ENCODE data around the gene SMAD2.

SMAD2 gene

DNA sequence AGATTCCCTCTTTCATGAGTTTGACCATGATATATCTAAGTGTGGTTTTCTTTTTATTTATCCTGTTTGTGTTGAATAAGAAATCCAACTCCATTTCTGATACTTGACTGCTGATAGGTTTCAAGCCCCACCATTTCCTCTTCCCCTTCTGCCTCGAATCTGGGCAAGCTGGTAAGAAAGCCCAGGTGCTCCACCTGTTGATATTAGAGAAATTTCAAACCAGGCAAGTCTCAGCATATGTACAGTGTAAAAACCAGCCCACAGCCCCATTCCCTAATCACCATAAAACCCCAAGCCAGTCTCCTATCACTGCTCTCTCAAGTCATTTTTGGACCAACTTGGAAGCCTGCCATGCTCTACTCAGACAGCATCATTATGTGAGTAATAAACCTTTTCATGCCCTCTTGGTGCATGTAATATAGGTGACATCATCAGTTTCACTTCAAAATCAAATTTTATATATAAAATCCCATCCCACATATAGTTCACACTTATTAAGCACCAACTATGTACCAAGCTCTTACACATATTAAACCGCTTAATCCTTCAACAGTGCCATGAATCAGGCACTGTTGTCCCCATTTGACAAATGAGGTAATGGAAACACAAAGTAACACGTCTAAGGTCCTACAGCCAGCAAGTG lies 46.6 kb downstream of the SMAD2 start:
- Histone ChIP-seq H3K4me1 (ENCODE audit: control insufficient read depth, insufficient read depth, low read length, poor library complexity, severe bottlenecking) (no peaks in the 10 kb centered on the region), H3K9me3 (ENCODE audit: control insufficient read depth, low read length) (no peaks in the 10 kb centered on the region), H3K4me3 (ENCODE audit: insufficient read depth, low read depth, low read length, poor library complexity, severe bottlenecking) (no peak overlapping the region), H3K27me3 (replicated peaks; ENCODE audit: control insufficient read depth, insufficient read depth, low read length, poor library complexity, severe bottlenecking) (no peaks in the 10 kb centered on the region), H3K36me3 (ENCODE audit: control insufficient read depth, insufficient read depth, low read length) (peaks cover 9% of the 10 kb centered on the region), H3K27ac (ENCODE audit: insufficient read depth, low read length, poor library complexity, severe bottlenecking) (no peak overlapping the region)
- DNase-seq, result no peak

DNA sequence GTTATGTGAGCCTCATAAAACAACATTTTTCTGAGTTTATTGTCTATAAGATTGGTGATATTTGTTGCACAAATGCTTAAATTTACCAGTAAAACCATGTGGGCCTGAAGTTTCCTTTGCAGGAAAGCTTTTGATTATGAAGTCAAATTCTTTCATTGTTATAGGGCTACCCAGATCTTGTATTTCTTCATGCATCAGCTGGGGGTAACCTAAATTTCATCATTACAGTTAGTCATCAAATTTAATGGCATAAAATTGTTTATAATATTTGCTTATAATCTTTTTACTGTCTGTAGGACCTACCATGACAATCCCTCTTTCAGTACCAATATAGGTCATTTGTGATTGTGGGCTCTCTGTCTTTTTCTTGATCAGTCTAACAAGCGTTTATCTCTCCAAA lies 47.8 kb downstream of the SMAD2 start:
- DNase-seq, result no peak
- Histone ChIP-seq H3K9me3 (ENCODE audit: control insufficient read depth, low read length) (no peaks in the 10 kb centered on the region), H3K27me3 (replicated peaks; ENCODE audit: control insufficient read depth, insufficient read depth, low read length, poor library complexity, severe bottlenecking) (no peaks in the 10 kb centered on the region), H3K36me3 (ENCODE audit: control insufficient read depth, insufficient read depth, low read length) (peaks cover 5% of the 10 kb centered on the region), H3K4me3 (ENCODE audit: insufficient read depth, low read depth, low read length, poor library complexity, severe bottlenecking) (no peak overlapping the region), H3K27ac (ENCODE audit: insufficient read depth, low read length, poor library complexity, severe bottlenecking) (no peak overlapping the region), H3K4me1 (ENCODE audit: control insufficient read depth, insufficient read depth, low read length, poor library complexity, severe bottlenecking) (no peaks in the 10 kb centered on the region)

DNA sequence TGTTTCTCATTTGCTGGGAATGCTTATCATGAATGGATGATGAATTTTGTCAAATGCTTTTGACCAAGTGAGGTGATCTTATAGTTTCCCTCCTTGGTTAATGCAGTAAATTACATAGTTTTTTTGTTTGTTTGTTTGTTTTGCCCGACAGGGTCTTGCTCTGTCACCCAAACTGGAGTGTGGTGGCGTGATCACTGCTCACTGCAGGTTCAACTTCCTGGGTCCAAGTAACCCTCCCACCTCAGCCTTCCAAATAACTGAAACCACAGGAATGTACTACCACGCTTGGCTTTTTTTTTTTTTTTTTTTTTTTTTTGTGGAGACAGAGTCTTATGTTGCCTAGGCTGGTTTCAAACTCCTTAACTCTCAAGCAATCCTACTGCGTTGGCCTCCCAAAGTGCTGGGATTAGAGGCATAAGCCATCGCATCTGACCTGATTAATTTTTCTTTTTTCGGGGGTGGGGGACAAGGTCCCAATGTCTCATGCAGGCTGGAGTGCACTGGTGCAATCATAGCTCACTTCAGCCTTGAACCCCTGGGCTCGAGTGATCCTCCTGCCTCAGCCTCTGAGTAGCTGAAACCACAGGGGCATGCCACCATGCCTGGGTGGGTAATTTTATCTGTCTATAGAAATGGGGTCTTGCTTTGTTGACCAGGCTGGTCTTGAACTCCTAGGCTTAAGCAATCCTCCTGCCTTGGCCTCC lies 48.6 kb downstream of the SMAD2 start:
- no peaks in the 10 kb centered on the region for H3K36me3 ChIP-seq (ENCODE audit: control insufficient read depth, insufficient read depth, low read length)
- H3K4me3 ChIP-seq (ENCODE audit: insufficient read depth, low read depth, low read length, poor library complexity, severe bottlenecking), result no peak overlapping the region
- H3K9me3 ChIP-seq (ENCODE audit: control insufficient read depth, low read length), result no peaks in the 10 kb centered on the region
- no peak for DNase-seq
- no peaks in the 10 kb centered on the region for H3K4me1 ChIP-seq (ENCODE audit: control insufficient read depth, insufficient read depth, low read length, poor library complexity, severe bottlenecking)
- no peaks in the 10 kb centered on the region for H3K27me3 ChIP-seq (replicated peaks; ENCODE audit: control insufficient read depth, insufficient read depth, low read length, poor library complexity, severe bottlenecking)
- no peak overlapping the region for H3K27ac ChIP-seq (ENCODE audit: insufficient read depth, low read length, poor library complexity, severe bottlenecking)

DNA sequence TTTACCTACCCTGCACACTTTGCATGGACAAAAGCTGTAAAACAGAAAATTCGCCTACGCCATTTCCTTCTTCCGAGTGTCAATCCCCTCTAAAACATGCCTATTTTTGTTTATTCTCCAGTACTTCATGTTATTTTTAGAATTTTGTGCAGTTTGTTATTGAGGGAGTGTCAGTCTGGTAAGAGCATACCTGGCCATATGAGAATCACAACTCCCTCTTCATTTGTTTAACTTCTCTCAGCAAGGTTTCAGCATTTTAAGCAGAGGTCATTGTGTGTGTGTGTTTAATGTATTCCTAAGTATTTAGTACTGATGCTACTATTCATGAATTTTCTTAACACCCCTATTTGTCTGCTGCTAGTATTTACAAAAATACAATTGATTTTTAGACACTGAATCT lies 49.4 kb downstream of the SMAD2 start:
- no peaks in the 10 kb centered on the region for H3K9me3 ChIP-seq (ENCODE audit: control insufficient read depth, low read length)
- no peaks in the 10 kb centered on the region for H3K27me3 ChIP-seq (replicated peaks; ENCODE audit: control insufficient read depth, insufficient read depth, low read length, poor library complexity, severe bottlenecking)
- H3K4me3 ChIP-seq (ENCODE audit: insufficient read depth, low read depth, low read length, poor library complexity, severe bottlenecking), result no peak overlapping the region
- DNase-seq, result no peak
- no peak overlapping the region for H3K27ac ChIP-seq (ENCODE audit: insufficient read depth, low read length, poor library complexity, severe bottlenecking)
- H3K4me1 ChIP-seq (ENCODE audit: control insufficient read depth, insufficient read depth, low read length, poor library complexity, severe bottlenecking), result no peaks in the 10 kb centered on the region
- no peaks in the 10 kb centered on the region for H3K36me3 ChIP-seq (ENCODE audit: control insufficient read depth, insufficient read depth, low read length)

DNA sequence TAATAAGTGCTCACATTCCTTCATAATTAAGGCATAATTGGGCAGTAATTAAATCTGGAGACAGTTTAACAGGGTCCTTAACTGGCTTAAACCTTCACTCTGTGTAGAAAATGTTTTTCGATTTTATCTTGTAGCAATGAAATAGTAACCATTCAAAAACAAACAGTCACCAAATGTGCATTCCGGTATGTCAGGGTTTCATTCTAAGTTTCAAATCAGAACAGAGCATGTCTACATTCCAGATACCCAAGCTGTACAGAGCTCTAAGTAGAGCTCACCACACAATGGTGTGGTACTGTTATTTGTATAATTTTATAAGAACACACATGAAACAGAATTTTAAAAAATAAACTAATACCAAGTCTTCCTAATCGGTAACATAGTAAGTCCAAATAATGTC lies 52.6 kb downstream of the SMAD2 start:
- no peak for DNase-seq
- no peaks in the 10 kb centered on the region for H3K36me3 ChIP-seq (ENCODE audit: control insufficient read depth, insufficient read depth, low read length)
- H3K4me3 ChIP-seq (ENCODE audit: insufficient read depth, low read depth, low read length, poor library complexity, severe bottlenecking), result no peak overlapping the region
- H3K27ac ChIP-seq (ENCODE audit: insufficient read depth, low read length, poor library complexity, severe bottlenecking), result no peak overlapping the region
- no peaks in the 10 kb centered on the region for H3K9me3 ChIP-seq (ENCODE audit: control insufficient read depth, low read length)
- H3K27me3 ChIP-seq (replicated peaks; ENCODE audit: control insufficient read depth, insufficient read depth, low read length, poor library complexity, severe bottlenecking), result no peaks in the 10 kb centered on the region
- no peaks in the 10 kb centered on the region for H3K4me1 ChIP-seq (ENCODE audit: control insufficient read depth, insufficient read depth, low read length, poor library complexity, severe bottlenecking)

DNA sequence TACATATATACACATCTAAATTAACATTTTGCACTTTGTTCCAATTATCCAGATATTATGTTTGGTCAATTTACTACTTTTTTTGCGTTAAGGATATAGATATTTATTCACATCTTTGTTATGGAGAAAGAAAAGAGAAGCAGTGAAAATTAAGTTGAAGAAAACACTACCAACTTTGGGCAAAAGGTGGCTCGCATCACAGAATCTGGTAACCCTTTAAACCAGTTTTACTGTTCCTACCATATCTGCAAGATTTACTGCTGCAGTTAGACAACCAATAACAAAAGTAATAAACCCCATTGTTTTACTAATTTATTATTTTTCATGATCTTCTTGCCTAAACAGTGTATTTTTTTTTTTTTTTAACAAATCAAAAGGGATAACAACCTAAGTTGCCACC lies 53.6 kb downstream of the SMAD2 start:
- Histone ChIP-seq H3K9me3 (ENCODE audit: control insufficient read depth, low read length) (no peaks in the 10 kb centered on the region), H3K36me3 (ENCODE audit: control insufficient read depth, insufficient read depth, low read length) (no peaks in the 10 kb centered on the region), H3K4me1 (ENCODE audit: control insufficient read depth, insufficient read depth, low read length, poor library complexity, severe bottlenecking) (no peaks in the 10 kb centered on the region), H3K27ac (ENCODE audit: insufficient read depth, low read length, poor library complexity, severe bottlenecking) (no peak overlapping the region), H3K4me3 (ENCODE audit: insufficient read depth, low read depth, low read length, poor library complexity, severe bottlenecking) (no peak overlapping the region), H3K27me3 (replicated peaks; ENCODE audit: control insufficient read depth, insufficient read depth, low read length, poor library complexity, severe bottlenecking) (no peaks in the 10 kb centered on the region)
- DNase-seq, result no peak

DNA sequence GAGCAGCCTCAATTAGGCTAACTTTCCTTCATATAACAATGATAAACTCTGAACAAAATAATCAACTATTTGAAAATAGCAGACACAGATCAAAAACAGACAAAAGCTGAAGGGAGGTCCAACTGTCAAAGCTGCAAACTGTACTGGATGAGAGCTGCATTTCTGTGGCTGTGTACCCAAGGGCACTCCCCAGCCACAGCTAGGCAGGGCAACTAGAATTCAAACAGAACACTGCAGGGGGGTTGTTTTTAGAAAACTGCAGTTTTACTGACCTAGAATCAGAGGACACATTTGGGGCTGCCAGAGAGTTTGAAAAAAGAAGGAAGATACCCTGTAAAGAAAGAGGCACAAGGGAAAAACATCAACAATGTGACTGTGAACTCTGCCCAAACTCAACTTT lies 56.8 kb downstream of the SMAD2 start:
- Histone ChIP-seq H3K4me1 (ENCODE audit: control insufficient read depth, insufficient read depth, low read length, poor library complexity, severe bottlenecking) (no peaks in the 10 kb centered on the region), H3K4me3 (ENCODE audit: insufficient read depth, low read depth, low read length, poor library complexity, severe bottlenecking) (no peak overlapping the region), H3K27ac (ENCODE audit: insufficient read depth, low read length, poor library complexity, severe bottlenecking) (no peak overlapping the region), H3K9me3 (ENCODE audit: control insufficient read depth, low read length) (no peaks in the 10 kb centered on the region), H3K36me3 (ENCODE audit: control insufficient read depth, insufficient read depth, low read length) (peaks cover 8% of the 10 kb centered on the region), H3K27me3 (replicated peaks; ENCODE audit: control insufficient read depth, insufficient read depth, low read length, poor library complexity, severe bottlenecking) (no peaks in the 10 kb centered on the region)
- no peak for DNase-seq

DNA sequence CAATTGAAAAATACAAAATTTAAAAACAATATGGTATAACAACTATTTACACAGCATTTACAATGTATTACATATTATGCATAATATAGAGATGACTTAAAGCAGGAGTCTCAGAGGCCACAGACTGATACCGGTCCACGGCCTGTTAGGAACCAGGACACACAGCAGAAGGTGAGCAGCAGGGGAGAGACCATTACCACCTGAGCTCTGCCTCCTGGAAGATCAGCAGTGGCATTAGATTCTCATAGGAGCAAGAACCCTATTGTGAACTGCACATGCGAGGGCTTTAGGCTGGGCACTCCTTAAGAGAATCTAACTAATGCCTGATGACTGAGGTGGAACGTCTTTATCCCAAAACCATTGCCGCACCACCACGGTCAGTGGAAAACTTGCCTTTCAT lies 58.0 kb downstream of the SMAD2 start:
- Histone ChIP-seq H3K27ac (ENCODE audit: insufficient read depth, low read length, poor library complexity, severe bottlenecking) (no peak overlapping the region), H3K4me3 (ENCODE audit: insufficient read depth, low read depth, low read length, poor library complexity, severe bottlenecking) (no peak overlapping the region), H3K9me3 (ENCODE audit: control insufficient read depth, low read length) (no peaks in the 10 kb centered on the region), H3K4me1 (ENCODE audit: control insufficient read depth, insufficient read depth, low read length, poor library complexity, severe bottlenecking) (no peaks in the 10 kb centered on the region), H3K27me3 (replicated peaks; ENCODE audit: control insufficient read depth, insufficient read depth, low read length, poor library complexity, severe bottlenecking) (no peaks in the 10 kb centered on the region), H3K36me3 (ENCODE audit: control insufficient read depth, insufficient read depth, low read length) (peaks cover 8% of the 10 kb centered on the region)
- no peak for DNase-seq

DNA sequence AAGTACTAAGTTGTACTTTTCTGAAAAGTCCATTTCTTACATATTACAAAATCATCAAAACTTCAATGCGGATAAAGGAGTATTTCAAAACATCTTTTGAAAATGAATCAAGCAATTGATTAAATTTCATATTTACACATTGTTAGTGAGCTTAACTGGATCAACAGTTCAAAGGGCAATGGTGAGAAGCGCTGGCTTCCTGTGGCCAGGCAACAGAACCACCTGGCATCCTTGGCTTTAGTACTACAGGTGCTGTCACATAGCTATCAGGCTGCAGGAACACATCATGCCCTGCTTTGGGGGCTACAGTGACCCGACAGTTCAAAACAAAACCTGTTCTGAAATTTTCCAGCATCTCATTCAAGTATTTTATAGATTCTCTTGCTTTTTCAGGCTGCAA lies 59.2 kb downstream of the SMAD2 start:
- H3K4me3 ChIP-seq (ENCODE audit: insufficient read depth, low read depth, low read length, poor library complexity, severe bottlenecking), result no peak overlapping the region
- H3K9me3 ChIP-seq (ENCODE audit: control insufficient read depth, low read length), result no peaks in the 10 kb centered on the region
- H3K36me3 ChIP-seq (ENCODE audit: control insufficient read depth, insufficient read depth, low read length), result peaks cover 13% of the 10 kb centered on the region
- DNase-seq, result no peak
- no peak overlapping the region for H3K27ac ChIP-seq (ENCODE audit: insufficient read depth, low read length, poor library complexity, severe bottlenecking)
- H3K4me1 ChIP-seq (ENCODE audit: control insufficient read depth, insufficient read depth, low read length, poor library complexity, severe bottlenecking), result no peaks in the 10 kb centered on the region
- H3K27me3 ChIP-seq (replicated peaks; ENCODE audit: control insufficient read depth, insufficient read depth, low read length, poor library complexity, severe bottlenecking), result no peaks in the 10 kb centered on the region

DNA sequence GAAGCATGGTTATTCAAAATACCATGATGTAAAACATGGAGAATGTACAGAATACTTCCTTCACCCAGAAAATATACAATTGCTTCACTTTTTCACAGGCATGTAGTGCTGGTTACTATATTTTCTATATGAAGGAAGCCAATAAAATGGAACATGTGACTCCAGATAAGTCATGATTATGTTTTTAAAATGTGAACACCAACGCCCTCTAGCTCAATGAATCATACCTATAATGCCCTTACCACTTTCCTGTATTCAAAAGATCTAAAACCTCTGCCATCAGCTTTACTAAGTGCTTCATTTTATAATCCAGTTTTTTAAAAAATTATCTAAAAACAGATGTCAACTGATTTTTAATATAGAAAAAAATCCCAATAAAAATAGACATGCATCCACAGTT lies 59.9 kb downstream of the SMAD2 start:
- no peak for DNase-seq
- Histone ChIP-seq H3K27me3 (replicated peaks; ENCODE audit: control insufficient read depth, insufficient read depth, low read length, poor library complexity, severe bottlenecking) (no peaks in the 10 kb centered on the region), H3K36me3 (ENCODE audit: control insufficient read depth, insufficient read depth, low read length) (peaks cover 13% of the 10 kb centered on the region), H3K4me3 (ENCODE audit: insufficient read depth, low read depth, low read length, poor library complexity, severe bottlenecking) (no peak overlapping the region), H3K4me1 (ENCODE audit: control insufficient read depth, insufficient read depth, low read length, poor library complexity, severe bottlenecking) (no peaks in the 10 kb centered on the region), H3K9me3 (ENCODE audit: control insufficient read depth, low read length) (no peaks in the 10 kb centered on the region), H3K27ac (ENCODE audit: insufficient read depth, low read length, poor library complexity, severe bottlenecking) (no peak overlapping the region)

Data from effector memory CD4-positive, alpha-beta T cell (primary cell).